Activated CD4-positive, alpha-beta T cell treated with anti-CD3 and anti-CD28 coated beads for 36 hours (primary cell): ENCODE measurements around the gene MRGPRG. TPM values are rescaled to one million over a fixed set of nuclear protein-coding genes. Genes with fewer than 3 reads are reported as not detected.

Source experiments
- ATAC-seq: fragments of 200-7000 bp; cut with Tn5 transposase; one replicate; pipeline ENCODE4 v1.10.0; 2021; ENCODE audit warnings: mild to moderate bottlenecking, moderate library complexity
- CTCF ChIA-PET: fragments of 350-600 bp; sonication (Branson Sonifier 250); formaldehyde crosslinking; loops from one replicate; lab custom pipeline; 2021; ENCODE audit warnings: antibody characterized with exemption; lab: Charles Lee
- POLR2A ChIA-PET: fragments of 350-600 bp; sonication (Branson Sonifier 250); formaldehyde crosslinking; loops from one replicate; lab custom pipeline; 2021; ENCODE audit warnings: antibody characterized with exemption, inconsistent platforms; lab: Charles Lee
- DNase-seq: peaks from one replicate; pipeline ENCODE4 v3.0.0-alpha.2; 2020
- H3K27ac Mint-ChIP-seq: one replicate; pipeline ENCODE4 v1.8.0; 2021; ENCODE audit warnings: mixed read lengths
- H3K27me3 Mint-ChIP-seq: one replicate; pipeline ENCODE4 v1.8.0; 2021; ENCODE audit warnings: mixed read lengths
- H3K36me3 Mint-ChIP-seq: one replicate; pipeline ENCODE4 v1.8.0; 2021; ENCODE audit warnings: low read depth, mixed read lengths
- H3K4me1 Mint-ChIP-seq: one replicate; pipeline ENCODE4 v1.8.0; 2021; ENCODE audit warnings: mixed read lengths
- H3K4me3 Mint-ChIP-seq: one replicate; pipeline ENCODE4 v1.8.0; 2021; ENCODE audit warnings: mild to moderate bottlenecking, moderate library complexity, mixed read lengths
- H3K9me3 Mint-ChIP-seq: one replicate; pipeline ENCODE4 v1.8.0; 2021; ENCODE audit warnings: low read depth, mixed read lengths
- intact Hi-C, 2 experiments: fragments of 100-400 bp; cut with DNase I in 1 of 2; cut with micrococcal nuclease in 1 of 2; formaldehyde crosslinking; loops; one replicate each; pipeline versions ENCODE4 v1.14.2 to v1.15.1; 2022 to 2024; cut with DNase I, micrococcal nuclease
- total RNA-seq, 2 experiments: library from RNA; stranded (reverse); gene quantifications; one replicate each; pipeline ENCODE4 v1.2.3, GENCODE V29; 2021

MRGPRG gene
- total RNA-seq, 2 experiments from 2014 or later, result not detected

GRCh38 chr11:3224401-3225057 lies 5.9 kb upstream of the MRGPRG start:
- CTCF ChIA-PET, result interaction anchor here (0.8 to 1.1 kb wide), 3 partner anchors 11 to 336 kb away, joined by 3 to 4 read pairs (median 3); no protein-coding TSS in a partner anchor
- intact Hi-C loops, result loop anchor here in 1 of 2 experiments (5.0 kb wide), 1 partner anchor 57 kb away; the partner anchor contains the start of gene OSBPL5
- POLR2A ChIA-PET, result interaction anchor here (0.5 kb wide), 1 partner anchor 465 kb away, joined by 3 read pairs; no protein-coding TSS in a partner anchor
- no peak overlapping the region for H3K4me3 Mint-ChIP-seq
- peaks cover 9% of the 10 kb centered on the region for H3K4me1 Mint-ChIP-seq
- H3K27me3 Mint-ChIP-seq, result no peaks in the 10 kb centered on the region
- H3K9me3 Mint-ChIP-seq, result no peaks in the 10 kb centered on the region
- H3K27ac Mint-ChIP-seq, result no peak overlapping the region
- ATAC-seq (no peak), DNase-seq (no peak)
- H3K36me3 Mint-ChIP-seq, result no peaks in the 10 kb centered on the region

DNA sequence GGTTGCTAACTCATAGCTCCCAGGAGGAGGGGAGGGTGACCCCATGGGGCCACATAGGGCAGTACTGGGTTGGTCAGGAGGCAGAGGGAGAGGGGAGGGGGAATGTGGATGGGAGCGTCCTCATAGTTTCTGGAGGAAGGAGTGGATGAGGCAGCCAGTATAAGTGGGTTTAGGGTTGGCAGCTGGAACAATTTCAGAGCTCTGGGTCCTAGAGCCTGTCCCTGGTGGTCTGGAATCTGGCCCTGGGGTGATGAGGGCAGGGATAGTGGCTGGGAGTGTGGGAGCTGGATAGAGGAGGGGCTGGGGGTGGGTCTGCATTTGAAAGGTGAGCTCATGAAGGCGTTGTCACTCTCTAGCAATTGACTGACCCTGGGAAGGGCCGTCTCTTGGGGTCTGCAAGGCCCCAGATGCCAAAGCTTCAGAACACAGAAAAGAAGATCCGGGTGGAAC lies 5.3 kb upstream of the MRGPRG start:
- Mint-ChIP-seq H3K27ac (no peak overlapping the region), H3K9me3 (no peaks in the 10 kb centered on the region), H3K36me3 (no peaks in the 10 kb centered on the region), H3K27me3 (no peaks in the 10 kb centered on the region), H3K4me1 (peaks cover 9% of the 10 kb centered on the region), H3K4me3 (no peak overlapping the region)
- DNase-seq (no peak), ATAC-seq (no peak)
- POLR2A ChIA-PET, result interaction anchor here (0.5 kb wide), 1 partner anchor 465 kb away, joined by 3 read pairs; no protein-coding TSS in a partner anchor
- intact Hi-C loops, result loop anchor here in 1 of 2 experiments (5.0 kb wide), 1 partner anchor 57 kb away; the partner anchor contains the start of gene OSBPL5
- CTCF ChIA-PET, result interaction anchor here (0.8 to 1.1 kb wide), 2 partner anchors 133 to 336 kb away, joined by 3 read pairs; no protein-coding TSS in a partner anchor

DNA sequence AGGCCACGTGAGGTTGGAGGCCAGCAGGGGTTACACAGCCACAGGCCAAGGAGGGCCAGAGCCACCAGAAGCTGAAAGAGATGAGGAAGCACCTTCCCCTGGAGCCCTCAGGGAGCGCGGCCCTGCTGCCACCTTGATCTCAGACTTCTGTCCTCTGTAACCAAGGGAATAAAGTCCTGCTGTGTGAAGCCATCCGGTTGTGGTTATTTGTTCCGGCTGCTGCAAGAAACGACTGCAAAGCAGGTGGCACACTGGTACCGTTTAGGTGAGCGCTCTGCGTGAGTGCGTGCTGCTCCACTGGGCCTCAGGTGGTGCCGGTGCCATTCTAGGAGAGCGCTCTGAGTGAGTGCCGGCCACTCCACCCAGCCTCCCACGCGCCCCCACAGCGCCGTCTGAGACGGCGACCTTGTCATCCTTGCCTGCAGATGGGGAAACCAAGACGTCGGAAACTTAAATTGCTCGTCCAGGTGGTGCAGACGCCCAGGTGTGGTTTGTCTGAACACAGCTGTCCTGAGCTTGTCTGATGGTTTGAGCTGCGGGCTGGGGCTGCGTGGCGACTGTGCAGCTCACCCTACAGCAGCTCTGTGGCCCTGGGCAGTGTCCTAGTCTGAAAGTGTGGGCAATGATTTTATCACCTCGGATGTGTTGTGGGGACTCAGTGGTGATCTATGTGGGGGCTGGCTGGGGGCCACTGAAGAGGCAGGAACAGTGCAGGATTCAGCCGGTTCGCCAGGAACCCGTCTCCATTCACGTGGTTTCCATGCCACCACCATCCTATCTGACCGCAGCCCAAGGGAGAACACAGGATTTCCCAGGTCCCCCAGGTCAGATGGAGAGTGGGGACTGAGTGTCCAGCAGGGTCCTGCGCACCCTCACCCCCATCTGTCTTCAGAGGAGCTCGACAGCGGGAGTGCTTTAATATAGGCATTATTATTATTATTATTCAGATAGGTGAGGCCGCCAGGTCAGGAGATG lies 4.6 kb upstream of the MRGPRG start:
- DNase-seq (peak; percentile 35), ATAC-seq (peak; percentile 51)
- H3K27ac Mint-ChIP-seq, result no peak overlapping the region
- ChIA-PET POLR2A (no interaction called here), CTCF (no interaction called here)
- H3K4me1 Mint-ChIP-seq, result peaks cover 9% of the 10 kb centered on the region
- no peak overlapping the region for H3K4me3 Mint-ChIP-seq
- H3K27me3 Mint-ChIP-seq, result no peaks in the 10 kb centered on the region
- H3K36me3 Mint-ChIP-seq, result no peaks in the 10 kb centered on the region
- H3K9me3 Mint-ChIP-seq, result no peaks in the 10 kb centered on the region
- intact Hi-C loops, result loop anchor here in 1 of 2 experiments (5.0 kb wide), 1 partner anchor 56 kb away; the partner anchor contains the start of gene OSBPL5

DNA sequence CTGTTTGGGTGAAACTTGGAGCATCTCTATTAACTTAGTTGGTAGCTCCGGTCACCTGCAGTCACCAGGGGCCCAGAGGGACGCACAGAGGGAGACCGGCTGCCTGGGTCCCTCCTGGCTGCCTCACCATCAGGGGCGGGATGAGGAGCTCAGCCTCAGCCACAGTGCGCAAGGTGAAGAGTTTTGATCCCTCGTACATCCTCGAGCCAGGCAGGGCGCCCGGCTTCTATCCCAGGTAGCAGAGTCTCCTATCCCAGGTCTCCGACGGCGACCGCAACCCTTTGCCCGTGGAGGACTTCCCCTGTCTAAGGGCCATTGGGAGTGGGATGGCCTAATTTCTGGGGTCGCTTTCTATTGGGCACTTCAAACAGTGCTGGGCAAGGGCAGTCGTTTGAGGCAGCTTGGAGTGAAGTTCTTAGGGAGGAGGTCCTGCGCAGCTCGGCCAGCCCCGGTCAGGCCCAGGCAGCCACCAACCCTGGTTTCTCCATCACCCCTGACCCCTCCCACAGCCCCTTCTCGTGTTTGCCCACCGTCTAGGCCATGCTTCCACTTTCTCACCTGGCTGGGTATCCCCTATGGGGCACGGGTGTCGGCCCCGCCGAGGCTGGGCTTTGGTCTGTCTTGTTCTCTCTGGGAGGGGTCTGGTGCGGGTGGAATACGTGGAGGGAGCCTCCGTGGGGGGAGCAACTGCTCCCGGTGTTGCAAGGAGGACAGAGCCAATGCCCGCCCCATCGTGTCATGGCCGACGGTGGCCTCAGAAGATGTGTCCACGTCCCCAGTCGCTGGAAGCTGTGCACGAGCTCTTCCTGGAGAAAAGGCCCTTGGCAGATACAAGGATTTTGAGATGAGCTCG lies 3.6 kb upstream of the MRGPRG start:
- H3K27ac Mint-ChIP-seq, result no peak overlapping the region
- H3K4me1 Mint-ChIP-seq, result peaks cover 9% of the 10 kb centered on the region
- no peaks in the 10 kb centered on the region for H3K9me3 Mint-ChIP-seq
- ChIA-PET POLR2A (no interaction called here), CTCF (no interaction called here)
- ATAC-seq, result no peak
- DNase-seq, result no peak
- intact Hi-C loops, result loop anchor here in 1 of 2 experiments (5.0 kb wide), 1 partner anchor 55 kb away; the partner anchor contains the start of gene OSBPL5
- H3K4me3 Mint-ChIP-seq, result no peak overlapping the region
- H3K27me3 Mint-ChIP-seq, result no peaks in the 10 kb centered on the region
- no peaks in the 10 kb centered on the region for H3K36me3 Mint-ChIP-seq

DNA sequence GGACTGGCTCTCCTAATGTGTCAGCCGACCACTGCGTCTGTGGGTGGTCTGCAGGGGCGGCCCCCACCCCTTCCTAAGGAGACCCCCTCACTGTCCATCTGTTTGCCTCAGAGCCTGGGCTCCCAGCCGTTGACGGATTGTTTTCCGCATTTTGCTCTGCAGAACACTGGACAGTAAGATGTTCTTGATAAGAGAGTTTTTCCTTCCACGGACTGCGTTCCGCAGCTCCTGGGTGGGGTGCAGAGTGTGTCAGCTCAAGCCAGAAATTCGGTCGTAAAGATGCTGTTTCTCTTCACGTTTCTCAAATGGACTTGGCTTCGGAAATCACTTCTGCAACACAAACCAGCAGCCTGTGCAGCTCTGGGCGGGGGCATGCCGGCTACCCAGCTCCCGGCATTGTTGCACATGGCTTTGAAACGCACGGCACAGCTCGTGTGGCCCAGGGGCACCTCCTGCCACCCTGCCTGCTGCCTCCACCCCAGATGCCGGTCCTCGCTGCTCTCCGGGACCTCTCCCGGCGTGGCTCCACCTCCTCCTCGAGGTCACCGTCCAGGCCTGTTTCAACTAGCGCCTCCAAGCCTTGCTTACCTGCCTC lies 2.9 kb upstream of the MRGPRG start:
- no peak overlapping the region for H3K4me3 Mint-ChIP-seq
- H3K27me3 Mint-ChIP-seq, result peaks cover 2% of the 10 kb centered on the region
- no peak overlapping the region for H3K27ac Mint-ChIP-seq
- DNase-seq (no peak), ATAC-seq (no peak)
- CTCF ChIA-PET, result interaction anchor here (1.2 kb wide), 1 partner anchor 131 kb away, joined by 3 read pairs; no protein-coding TSS in a partner anchor
- H3K4me1 Mint-ChIP-seq, result peaks cover 12% of the 10 kb centered on the region
- intact Hi-C loops, result loop anchor here in 1 of 2 experiments (5.0 kb wide), 1 partner anchor 54 kb away; the partner anchor contains the start of gene OSBPL5
- POLR2A ChIA-PET, result interaction anchor here (0.6 kb wide), 1 partner anchor 21 kb away, joined by 3 read pairs; no protein-coding TSS in a partner anchor
- no peaks in the 10 kb centered on the region for H3K9me3 Mint-ChIP-seq
- no peaks in the 10 kb centered on the region for H3K36me3 Mint-ChIP-seq

DNA sequence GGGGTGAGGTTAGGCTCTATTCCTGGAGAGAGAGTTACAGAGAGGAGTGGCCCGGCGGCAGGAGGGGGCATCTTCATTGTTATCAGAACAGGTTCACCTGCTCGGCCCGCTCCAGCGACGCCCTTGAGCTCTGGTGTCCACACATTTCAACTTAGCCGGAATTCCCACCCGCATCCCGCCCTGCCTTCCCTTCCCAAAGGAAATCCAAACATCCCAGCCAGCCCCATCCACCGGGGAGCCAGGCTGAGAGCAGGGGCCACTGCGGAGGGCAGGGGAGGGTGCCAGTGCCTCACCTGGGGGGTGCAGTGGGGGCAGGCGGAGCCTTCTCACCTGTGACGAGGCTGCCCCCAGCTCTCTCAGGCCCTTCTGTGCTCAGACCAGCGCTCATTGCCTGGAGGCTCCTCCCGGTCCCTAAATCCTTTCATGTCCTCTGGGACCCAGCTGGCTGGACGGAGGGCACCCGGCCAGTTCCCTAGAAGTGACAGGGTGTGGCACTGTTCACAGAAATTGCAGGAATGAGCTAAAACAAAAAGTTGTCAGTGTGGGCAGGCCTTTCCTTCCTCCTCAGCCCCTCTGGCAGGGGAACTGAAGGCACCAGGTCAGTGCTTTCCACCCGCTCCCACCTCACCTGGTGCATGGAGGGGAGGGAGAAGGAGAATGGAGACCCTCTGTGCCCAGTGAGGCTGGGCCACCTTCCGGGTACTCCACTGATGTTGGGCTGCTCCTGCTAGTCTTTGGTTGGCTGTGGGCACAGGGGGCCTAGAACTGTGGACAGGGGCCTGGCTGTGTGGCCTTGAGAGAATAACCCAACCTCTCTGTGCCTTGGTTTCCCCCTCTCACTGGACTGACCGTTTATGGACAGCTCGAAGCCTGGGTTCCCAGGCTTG lies 2.2 kb upstream of the MRGPRG start:
- ATAC-seq (no peak), DNase-seq (no peak)
- ChIA-PET CTCF (interaction anchor here (1.1 to 1.2 kb wide), 2 partner anchors 120 to 130 kb away, joined by 3 read pairs; no protein-coding TSS in a partner anchor), POLR2A (interaction anchor here (0.6 kb wide), 1 partner anchor 21 kb away, joined by 3 read pairs; no protein-coding TSS in a partner anchor)
- intact Hi-C loops, result loop anchor here in 1 of 2 experiments (5.0 kb wide), 1 partner anchor 53 kb away; the partner anchor contains the start of gene OSBPL5
- Mint-ChIP-seq H3K36me3 (no peaks in the 10 kb centered on the region), H3K4me3 (no peak overlapping the region), H3K9me3 (no peaks in the 10 kb centered on the region), H3K27me3 (peaks cover 4% of the 10 kb centered on the region), H3K4me1 (peaks cover 12% of the 10 kb centered on the region), H3K27ac (no peak overlapping the region)

GRCh38 chr11:3220101-3220500 lies 1.5 kb upstream of the MRGPRG start:
- Mint-ChIP-seq H3K4me3 (no peak overlapping the region), H3K27me3 (peaks cover 5% of the 10 kb centered on the region), H3K36me3 (no peaks in the 10 kb centered on the region), H3K4me1 (peaks cover 12% of the 10 kb centered on the region), H3K27ac (no peak overlapping the region), H3K9me3 (no peaks in the 10 kb centered on the region)
- ChIA-PET CTCF (interaction anchor here (0.6 to 1.1 kb wide), 2 partner anchors 121 to 1714 kb away, joined by 3 read pairs; no protein-coding TSS in a partner anchor), POLR2A (no interaction called here)
- ATAC-seq, result no peak
- intact Hi-C loops, result loop anchor here in 1 of 2 experiments (5.0 kb wide), 1 partner anchor 53 kb away; the partner anchor contains the start of gene OSBPL5
- DNase-seq, result no peak

DNA sequence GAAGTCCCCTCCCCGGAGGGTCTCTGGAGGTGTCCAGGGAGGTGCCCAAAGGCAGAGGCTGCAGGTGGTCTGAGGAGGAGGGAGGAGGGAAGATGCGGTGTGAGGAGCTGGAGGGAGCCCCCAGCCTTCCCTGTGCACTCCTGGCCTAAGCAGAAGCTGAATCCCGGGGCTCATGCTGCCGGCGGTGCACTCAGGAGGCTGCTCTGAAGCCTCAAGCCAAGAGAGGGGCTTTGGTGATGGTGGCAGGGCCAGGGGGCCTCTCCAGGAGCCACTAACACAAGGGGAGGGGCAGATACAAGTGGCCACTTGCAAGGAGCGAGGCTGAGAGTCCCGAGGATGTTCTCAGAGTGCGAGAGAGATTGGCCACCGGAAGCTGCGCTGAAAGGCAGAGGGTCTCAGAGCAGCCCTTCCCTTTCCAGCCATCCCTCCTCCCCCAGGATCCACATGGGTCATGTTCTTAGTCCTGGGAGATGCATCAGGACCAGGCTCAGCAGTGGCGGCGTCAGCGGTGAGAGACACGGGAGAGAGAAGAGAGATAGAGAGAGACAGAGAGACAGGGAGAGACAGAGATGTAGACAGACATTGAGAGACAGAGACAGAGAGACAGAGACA lies 774 bp upstream of the MRGPRG start:
- DNase-seq (no peak), ATAC-seq (no peak)
- H3K27me3 Mint-ChIP-seq, result peaks cover 9% of the 10 kb centered on the region
- no peak overlapping the region for H3K4me3 Mint-ChIP-seq
- H3K27ac Mint-ChIP-seq, result no peak overlapping the region
- intact Hi-C loops, result loop anchor here in 1 of 2 experiments (5.0 kb wide), 2 partner anchors 182 to 687 kb away; no protein-coding TSS in a partner anchor
- POLR2A ChIA-PET, result no interaction called here
- no peaks in the 10 kb centered on the region for H3K9me3 Mint-ChIP-seq
- peaks cover 12% of the 10 kb centered on the region for H3K4me1 Mint-ChIP-seq
- no peaks in the 10 kb centered on the region for H3K36me3 Mint-ChIP-seq
- CTCF ChIA-PET, result interaction anchor here (0.6 to 1.1 kb wide), 2 partner anchors 121 to 1714 kb away, joined by 3 read pairs; no protein-coding TSS in a partner anchor
